Neural progenitor cell (in vitro differentiated cells): Measurements from ENCODE around the gene KDM7A.

Experiments
- EZH2 ChIP-seq: fragments of 200-600 bp; sonication (generic); IDR thresholded peaks from 2 replicates; pipeline ENCODE4 v1.6.1; 2017; ENCODE audit warnings: antibody characterized with exemption, mild to moderate bottlenecking, moderate library complexity
- EZH2phosphoT487 ChIP-seq: fragments of 200-600 bp; sonication (generic); IDR thresholded peaks from 2 replicates; pipeline ENCODE4 v1.6.1; 2017; ENCODE audit warnings: antibody characterized with exemption
- TF ChIP-seq, protein P1 (sequence below): fragments of 200-600 bp; sonication (generic); IDR thresholded peaks from 2 replicates; pipeline ENCODE4 v1.5.1; 2017; ENCODE audit warnings: antibody characterized with exemption, mild to moderate bottlenecking

DNA sequence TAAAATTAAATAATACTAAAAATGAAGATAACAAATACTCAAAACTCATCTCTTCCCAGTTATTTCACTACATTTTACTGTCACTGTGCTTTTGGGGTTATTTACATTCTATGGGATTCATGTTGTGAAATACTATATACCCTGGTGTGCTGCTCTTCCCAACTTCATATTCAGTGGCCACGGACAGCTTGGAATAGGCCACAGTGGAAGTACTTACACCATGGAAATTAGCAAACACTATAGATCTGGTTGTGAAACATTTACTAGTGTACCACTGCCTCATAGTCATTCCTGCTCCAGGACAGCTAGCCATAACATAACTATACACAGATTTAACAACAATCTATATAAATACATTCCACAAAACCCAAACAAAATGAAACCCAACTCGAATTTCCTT, 21.2 kb upstream of the KDM7A start:
- TF ChIP-seq, protein P1, sequence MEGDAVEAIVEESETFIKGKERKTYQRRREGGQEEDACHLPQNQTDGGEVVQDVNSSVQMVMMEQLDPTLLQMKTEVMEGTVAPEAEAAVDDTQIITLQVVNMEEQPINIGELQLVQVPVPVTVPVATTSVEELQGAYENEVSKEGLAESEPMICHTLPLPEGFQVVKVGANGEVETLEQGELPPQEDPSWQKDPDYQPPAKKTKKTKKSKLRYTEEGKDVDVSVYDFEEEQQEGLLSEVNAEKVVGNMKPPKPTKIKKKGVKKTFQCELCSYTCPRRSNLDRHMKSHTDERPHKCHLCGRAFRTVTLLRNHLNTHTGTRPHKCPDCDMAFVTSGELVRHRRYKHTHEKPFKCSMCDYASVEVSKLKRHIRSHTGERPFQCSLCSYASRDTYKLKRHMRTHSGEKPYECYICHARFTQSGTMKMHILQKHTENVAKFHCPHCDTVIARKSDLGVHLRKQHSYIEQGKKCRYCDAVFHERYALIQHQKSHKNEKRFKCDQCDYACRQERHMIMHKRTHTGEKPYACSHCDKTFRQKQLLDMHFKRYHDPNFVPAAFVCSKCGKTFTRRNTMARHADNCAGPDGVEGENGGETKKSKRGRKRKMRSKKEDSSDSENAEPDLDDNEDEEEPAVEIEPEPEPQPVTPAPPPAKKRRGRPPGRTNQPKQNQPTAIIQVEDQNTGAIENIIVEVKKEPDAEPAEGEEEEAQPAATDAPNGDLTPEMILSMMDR, result no peak
- TF ChIP-seq EZH2 (no peak), EZH2phosphoT487 (no peak)
